HepG2 (cell line): ENCODE data around the gene NELFCD.

Source experiments
- FOXK2 ChIP-seq: fragments of 450-650 bp; IDR thresholded peaks from 2 replicates; pipeline ENCODE4 v1.6.1; 2016
- MLLT10 ChIP-seq: sonication (generic); formaldehyde crosslinking; IDR thresholded peaks from 2 replicates; pipeline ENCODE4 v1.4.0; 2020; ENCODE audit warnings: missing genetic modification reagents
- TAF1 ChIP-seq: sonication (generic); formaldehyde crosslinking; IDR thresholded peaks from 2 replicates; pipeline ENCODE4 v1.4.0; 2020; ENCODE audit warnings: missing genetic modification reagents

GRCh38 chr20:58959652-58960051, 21.4 kb upstream of the NELFCD start:
- TF ChIP-seq FOXK2, result no peak
- TF ChIP-seq MLLT10, result no peak
- no peak for TF ChIP-seq TAF1 (CRISPR knock-in tag)
